SK-N-MC (cell line): ENCODE data around the gene MARCHF10.

Experiments
- DNase-seq: peaks from one replicate; pipeline ENCODE4 v3.0.0-alpha.2; 2011; ENCODE audit warnings: low read depth, low spot score
- H3K27ac ChIP-seq: fragments of 200-600 bp; sonication (generic); 2 replicates; pipeline ENCODE4 v1.5.1; 2016; ENCODE audit warnings: mixed run types
- H3K36me3 ChIP-seq: fragments of 200-600 bp; sonication (generic); 2 replicates; pipeline ENCODE4 v1.6.1; 2017; ENCODE audit warnings: antibody characterized with exemption, low read length, mixed read lengths; ENCODE audit not compliant: insufficient read depth
- H3K4me3 ChIP-seq: fragments of 200-600 bp; sonication (generic); 2 replicates; pipeline ENCODE4 v1.5.1; 2016
- H3K9ac ChIP-seq: fragments of 200-600 bp; sonication (generic); 2 replicates; pipeline ENCODE4 v1.8.0; 2017; ENCODE audit warnings: mixed run types, mixed read lengths; ENCODE audit not compliant: insufficient read length
- H3K9me3 ChIP-seq: fragments of 200-600 bp; sonication (generic); 2 replicates; pipeline ENCODE4 v1.6.1; 2017; ENCODE audit warnings: low read depth, mild to moderate bottlenecking, antibody characterized with exemption, low read length, moderate library complexity, mixed read lengths
- EZH2 ChIP-seq: fragments of 200-600 bp; sonication (generic); IDR thresholded peaks from one replicate; pipeline ENCODE4 v1.6.1; 2017; ENCODE audit warnings: antibody characterized with exemption
- FOXP2 ChIP-seq: optimal IDR thresholded peaks from 2 replicates; pipeline ENCODE3; 2011; ENCODE audit warnings: mild to moderate bottlenecking, moderate library complexity; ENCODE audit not compliant: insufficient read depth; ENCODE audit errors: extremely low read length, control extremely low read depth
- POLR2AphosphoS5 ChIP-seq: IDR thresholded peaks from 2 replicates; pipeline ENCODE4 v1.6.1; 2012; ENCODE audit warnings: mild to moderate bottlenecking, low read depth, low read length, borderline replicate concordance

The MARCHF10 gene

GRCh38 chr17:62725791-62726249, 82.3 kb downstream of the MARCHF10 start:
- no peaks in the 10 kb centered on the region for H3K36me3 ChIP-seq
- no peak overlapping the region for H3K4me3 ChIP-seq
- TF ChIP-seq EZH2: no peak
- no peak for TF ChIP-seq POLR2AphosphoS5
- TF ChIP-seq FOXP2: no peak
- H3K9ac ChIP-seq: no peak overlapping the region
- DNase-seq: no peak
- no peaks in the 10 kb centered on the region for H3K9me3 ChIP-seq
- no peak overlapping the region for H3K27ac ChIP-seq

DNA sequence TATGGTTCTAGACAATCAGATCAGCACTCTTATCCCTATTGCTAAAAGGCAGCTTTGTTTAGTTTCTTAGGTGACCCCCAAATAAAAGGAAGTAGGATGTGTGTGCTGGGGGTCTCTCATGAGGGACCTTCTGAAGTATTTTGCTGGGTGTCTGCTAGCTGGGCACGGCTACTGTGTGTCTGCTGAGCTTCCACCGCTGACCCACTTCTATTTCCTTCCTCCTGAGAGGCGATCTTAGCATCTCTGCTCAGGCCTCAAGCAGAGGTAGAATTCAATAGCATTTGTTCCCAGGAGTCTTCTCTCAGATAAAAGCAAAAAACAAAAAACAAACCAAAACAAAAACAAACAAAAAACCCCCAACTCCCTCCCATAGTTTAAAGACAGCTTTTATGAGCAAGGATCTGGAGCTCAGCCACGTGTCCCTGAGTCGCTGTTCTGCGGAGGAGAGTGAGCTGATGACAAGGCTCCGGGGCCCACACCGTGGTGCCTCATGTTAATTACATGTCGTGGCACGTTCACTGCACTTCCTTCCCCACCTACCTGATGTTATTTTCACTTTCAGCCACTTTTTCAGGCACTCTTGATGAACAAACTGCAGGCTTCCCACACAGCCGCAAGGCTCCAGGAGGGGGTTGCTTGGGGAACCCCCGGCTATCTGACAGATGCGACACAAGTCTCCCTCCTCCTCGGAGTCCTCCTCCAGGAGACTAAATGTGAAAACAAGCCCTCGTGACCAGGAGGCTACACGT, 83.5 kb downstream of the MARCHF10 start:
- Histone ChIP-seq H3K27ac (no peak overlapping the region), H3K36me3 (no peaks in the 10 kb centered on the region), H3K4me3 (no peak overlapping the region), H3K9ac (no peak overlapping the region), H3K9me3 (no peaks in the 10 kb centered on the region)
- no peak for TF ChIP-seq EZH2
- TF ChIP-seq POLR2AphosphoS5: no peak
- TF ChIP-seq FOXP2: no peak
- no peak for DNase-seq

- TF ChIP-seq FOXP2 (no peak), POLR2AphosphoS5 (no peak), EZH2 (no peak)
- H3K27ac ChIP-seq: no peak overlapping the region
- H3K36me3 ChIP-seq: no peaks in the 10 kb centered on the region
- no peak for DNase-seq
- H3K9ac ChIP-seq: no peak overlapping the region
- no peaks in the 10 kb centered on the region for H3K9me3 ChIP-seq
- no peak overlapping the region for H3K4me3 ChIP-seq
Measured at GRCh38 chr17:62723842-62724241, 84.3 kb downstream of the MARCHF10 start.

- Histone ChIP-seq H3K9ac (no peak overlapping the region), H3K9me3 (no peaks in the 10 kb centered on the region)
Measured at GRCh38 chr17:62722625-62723024, 85.5 kb downstream of the MARCHF10 start.

GRCh38 chr17:62720126-62720850, 87.8 kb downstream of the MARCHF10 start:
- no peak for DNase-seq
- no peak overlapping the region for H3K27ac ChIP-seq

More at GRCh38 chr17:62722625-62723024, 85.5 kb downstream of the MARCHF10 start:
- Histone ChIP-seq H3K27ac (no peak overlapping the region), H3K4me3 (no peak overlapping the region), H3K36me3 (no peaks in the 10 kb centered on the region)
- TF ChIP-seq POLR2AphosphoS5 (no peak), FOXP2 (no peak), EZH2 (no peak)
- no peak for DNase-seq

GRCh38 chr17:62719586-62719985, 88.5 kb downstream of the MARCHF10 start:
- Histone ChIP-seq H3K27ac (no peak overlapping the region), H3K9ac (no peak overlapping the region), H3K36me3 (no peaks in the 10 kb centered on the region), H3K9me3 (no peaks in the 10 kb centered on the region), H3K4me3 (no peak overlapping the region)
- TF ChIP-seq FOXP2: no peak
- no peak for TF ChIP-seq EZH2
- no peak for TF ChIP-seq POLR2AphosphoS5
- no peak for DNase-seq

More at GRCh38 chr17:62720126-62720850, 87.8 kb downstream of the MARCHF10 start:
- H3K36me3 ChIP-seq: no peaks in the 10 kb centered on the region
- H3K9me3 ChIP-seq: no peaks in the 10 kb centered on the region
- no peak for TF ChIP-seq EZH2
- no peak for TF ChIP-seq POLR2AphosphoS5
- TF ChIP-seq FOXP2: no peak
- H3K4me3 ChIP-seq: no peak overlapping the region
- no peak overlapping the region for H3K9ac ChIP-seq

GRCh38 chr17:62718429-62718828, 89.7 kb downstream of the MARCHF10 start:
- no peaks in the 10 kb centered on the region for H3K36me3 ChIP-seq
- TF ChIP-seq FOXP2: no peak
- no peak for TF ChIP-seq EZH2
- no peak for TF ChIP-seq POLR2AphosphoS5
- H3K27ac ChIP-seq: no peak overlapping the region
- DNase-seq: no peak
- no peak overlapping the region for H3K4me3 ChIP-seq
- H3K9me3 ChIP-seq: no peaks in the 10 kb centered on the region
- no peak overlapping the region for H3K9ac ChIP-seq

GRCh38 chr17:62717889-62718288, 90.2 kb downstream of the MARCHF10 start:
- Histone ChIP-seq H3K36me3 (no peaks in the 10 kb centered on the region), H3K27ac (no peak overlapping the region), H3K9me3 (no peaks in the 10 kb centered on the region), H3K4me3 (no peak overlapping the region), H3K9ac (no peak overlapping the region)
- TF ChIP-seq POLR2AphosphoS5 (no peak), EZH2 (no peak), FOXP2 (no peak)
- DNase-seq: no peak

DNA sequence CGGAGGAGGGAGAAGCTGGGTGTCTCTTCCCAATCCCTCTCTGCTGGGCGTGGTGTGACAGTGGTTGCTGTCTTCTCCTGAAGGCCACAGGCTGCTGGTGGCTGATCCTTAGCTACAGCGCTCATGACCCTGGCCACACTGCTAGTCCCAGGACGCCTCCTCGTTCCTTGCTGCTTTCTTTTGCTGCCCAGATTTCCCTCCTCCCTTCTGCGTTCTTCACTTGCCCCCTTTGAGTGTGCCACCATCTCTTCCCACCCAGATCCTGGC, 90.6 kb downstream of the MARCHF10 start:
- no peak for DNase-seq
- Histone ChIP-seq H3K27ac (no peak overlapping the region), H3K36me3 (no peaks in the 10 kb centered on the region), H3K9ac (no peak overlapping the region), H3K4me3 (no peak overlapping the region), H3K9me3 (no peaks in the 10 kb centered on the region)
- TF ChIP-seq FOXP2 (no peak), EZH2 (no peak), POLR2AphosphoS5 (no peak)
